ENCODE measurements around the gene PTGS2. TPM values are rescaled to one million over a fixed set of nuclear protein-coding genes. Genes with fewer than 3 reads are reported as not detected.

The PTGS2 gene
- total RNA-seq, 1 experiment from 2014 or later, result 0.37 TPM

- Mint-ChIP-seq H3K36me3 (ENCODE audit: insufficient read depth in 1 of 3, low read depth in 3 of 3) (no peaks in the 10 kb centered on the region), H3K27me3 (ENCODE audit: low read depth) (no peaks in the 10 kb centered on the region), H3K4me3 (no peak overlapping the region), H3K4me1 (peaks cover 8 to 11% of the 10 kb centered on the region in 2 experiments), H3K9me3 (no peaks in the 10 kb centered on the region), H3K27ac (no peak overlapping the region)
- H2BK15ac ChIP-seq (ENCODE audit: low read depth, low read length), result no peak overlapping the region
- H3K23ac ChIP-seq (ENCODE audit: insufficient read length, low read depth, low read length), result no peak overlapping the region
- H2BK5ac ChIP-seq (ENCODE audit: insufficient read length, low read length), result no peak overlapping the region
- H2BK120ac ChIP-seq (ENCODE audit: low read depth, low read length, poor library complexity, severe bottlenecking), result no peak overlapping the region
- DNase-seq, result no peak
- H3K79me1 ChIP-seq (ENCODE audit: insufficient read depth, low read depth, low read length, poor library complexity, severe bottlenecking), result no peaks in the 10 kb centered on the region
- no peak overlapping the region for H2AK5ac ChIP-seq (ENCODE audit: insufficient read length, low read length)
- no peak overlapping the region for H2AFZ ChIP-seq (ENCODE audit: low read length)
- no peak overlapping the region for H3K4ac ChIP-seq (ENCODE audit: low read depth, low read length)
- H4K91ac ChIP-seq (ENCODE audit: insufficient read length, low read depth, low read length), result no peak overlapping the region
- no peaks in the 10 kb centered on the region for H3K9me3 ChIP-seq (ENCODE audit: control insufficient read depth, low read depth, low read length)
- no peaks in the 10 kb centered on the region for H3K79me2 ChIP-seq (ENCODE audit: insufficient read depth, low read length)
- H3K9ac ChIP-seq (ENCODE audit: extremely low read depth, insufficient read length, low read length), result no peak overlapping the region
- no peak overlapping the region for H3K56ac ChIP-seq (ENCODE audit: insufficient read length, low read depth, low read length)
- no peak overlapping the region for H3K4me2 ChIP-seq (ENCODE audit: insufficient read depth, insufficient read length, low read length)
- H3K4me1 ChIP-seq (ENCODE audit: insufficient read depth, low read length), result no peaks in the 10 kb centered on the region; the same call in 1 of the 2 replicates
- H4K20me1 ChIP-seq (ENCODE audit: control insufficient read depth, insufficient read depth, insufficient read length), result no peaks in the 10 kb centered on the region
- WGBS (ENCODE audit: extremely low coverage, insufficient read length, low lambda C conversion rate), result no CpG with 5 or more reads among the region's 1 CpG
- H3K23me2 ChIP-seq (ENCODE audit: insufficient read length, low read depth, low read length, poor library complexity, severe bottlenecking), result no peaks in the 10 kb centered on the region
- no peak overlapping the region for H2BK12ac ChIP-seq (ENCODE audit: insufficient read length, low read depth, low read length)
- no peak overlapping the region for H4K5ac ChIP-seq (ENCODE audit: insufficient read length, low read depth, low read length)
- no peak overlapping the region for H3K27ac ChIP-seq (ENCODE audit: insufficient read length, low read depth, low read length)
- no peak overlapping the region for H4K8ac ChIP-seq (replicated peaks; ENCODE audit: insufficient read length, low read depth, low read length)
- H3K27me3 ChIP-seq (ENCODE audit: insufficient read depth, low read length), result no peaks in the 10 kb centered on the region
- H3K14ac ChIP-seq (ENCODE audit: insufficient read depth, low read length), result no peak overlapping the region
- H3K18ac ChIP-seq (ENCODE audit: insufficient read length, low read depth, low read length), result no peak overlapping the region
- H3T11ph ChIP-seq (ENCODE audit: low read length), result no peak overlapping the region
- H2BK20ac ChIP-seq (ENCODE audit: low read depth, low read length, poor library complexity, severe bottlenecking), result no peak overlapping the region
- TF ChIP-seq CTCF (conservative IDR thresholded peaks at IDR 0.05), result no peak
Observed at GRCh38 chr1:186629341-186629740, 50.9 kb downstream of the PTGS2 start.
